Keratinocyte (primary cell): ENCODE measurements around the gene SPECC1. TPM values are rescaled to one million over a fixed set of nuclear protein-coding genes. Genes with fewer than 3 reads are reported as not detected.

Source experiments
- DNase-seq: peaks from one replicate; pipeline ENCODE4 v3.0.0-alpha.2; 2011; ENCODE audit warnings: low read depth, missing footprints, low spot score
- FAIRE-seq: peaks from 2 replicates; lab custom pipeline; 2011; peaks lifted over from hg19 to GRCh38; lab: Jason Lieb, UNC
- H2AFZ ChIP-seq: 2 replicates; pipeline ENCODE4 v1.6.0; 2012; ENCODE audit warnings: low read length, control low read depth, inconsistent platforms; ENCODE audit not compliant: control insufficient read depth
- H3K27ac ChIP-seq: 2 replicates; pipeline ENCODE4 v1.5.1; 2011; ENCODE audit warnings: low read length; ENCODE audit not compliant: control insufficient read depth, insufficient read depth
- H3K27me3 ChIP-seq: 3 replicates; pipeline ENCODE4 v1.6.0; 2011; ENCODE audit warnings: low read length; ENCODE audit not compliant: control insufficient read depth, insufficient read depth; ENCODE audit errors: extremely low read depth
- H3K36me3 ChIP-seq, 2 experiments: 2 replicates in 1 of 2; 3 replicates in 1 of 2; pipeline ENCODE4 v1.5.1; 2011; ENCODE audit warnings: low read length in 2 of 2, mild to moderate bottlenecking in 1 of 2; ENCODE audit not compliant: control insufficient read depth in 2 of 2, insufficient read depth in 2 of 2; ENCODE audit errors: extremely low read depth in 1 of 2
- H3K4me1 ChIP-seq: 3 replicates; pipeline ENCODE4 v1.5.1; 2011; ENCODE audit warnings: low read length; ENCODE audit not compliant: control insufficient read depth, insufficient read depth; ENCODE audit errors: extremely low read depth
- H3K4me2 ChIP-seq: 3 replicates; pipeline ENCODE4 v1.6.0; 2011; ENCODE audit warnings: low read depth, low read length; ENCODE audit not compliant: control insufficient read depth, insufficient read depth; ENCODE audit errors: extremely low read depth
- H3K4me3 ChIP-seq, 3 experiments: fragments of 200-600 bp in 1 of 3; sonication (generic) in 1 of 3; 2 replicates in 2 of 3; 3 replicates in 1 of 3; pipeline ENCODE4 v1.5.1; 2011 to 2016; ENCODE audit warnings: low read length in 3 of 3, mild to moderate bottlenecking in 3 of 3, control low read depth in 2 of 3, inconsistent platforms in 1 of 3, low read depth in 1 of 3, mixed read lengths in 1 of 3, mixed run types in 1 of 3, moderate library complexity in 1 of 3; ENCODE audit not compliant: control insufficient read depth in 2 of 3, insufficient read depth in 2 of 3; ENCODE audit errors: extremely low read depth in 1 of 3
- H3K79me2 ChIP-seq: 2 replicates; pipeline ENCODE4 v1.6.0; 2012; ENCODE audit warnings: low read length; ENCODE audit not compliant: control insufficient read depth, insufficient read depth
- H3K9ac ChIP-seq: 3 replicates; pipeline ENCODE4 v1.6.0; 2011; ENCODE audit warnings: low read length; ENCODE audit not compliant: control insufficient read depth, insufficient read depth; ENCODE audit errors: extremely low read depth
- H3K9me1 ChIP-seq: 3 replicates; pipeline ENCODE4 v1.6.0; 2011; ENCODE audit warnings: low read length; ENCODE audit not compliant: control insufficient read depth, insufficient read depth; ENCODE audit errors: extremely low read depth
- H3K9me3 ChIP-seq: 2 replicates; pipeline ENCODE4 v1.5.1; 2012; ENCODE audit warnings: low read depth, low read length; ENCODE audit not compliant: control insufficient read depth
- H4K20me1 ChIP-seq: 3 replicates; pipeline ENCODE4 v1.6.0; 2011; ENCODE audit warnings: low read length; ENCODE audit not compliant: control insufficient read depth, insufficient read depth; ENCODE audit errors: extremely low read depth
- CTCF ChIP-seq, 3 experiments: IDR thresholded peaks in 1 of 3; conservative IDR thresholded peaks in 1 of 3; optimal IDR thresholded peaks in 1 of 3; 2 replicates in 2 of 3; 3 replicates in 1 of 3; pipeline versions ENCODE3 to v1.5.1; 2011; ENCODE audit warnings: low read length in 3 of 3, mild to moderate bottlenecking in 3 of 3, moderate library complexity in 2 of 3, control low read depth in 1 of 3, inconsistent platforms in 1 of 3; ENCODE audit not compliant: insufficient read depth in 2 of 3; ENCODE audit errors: extremely low read depth in 1 of 3
- EZH2 ChIP-seq: IDR thresholded peaks from one replicate; pipeline ENCODE4 v1.6.1; 2012; ENCODE audit warnings: inconsistent platforms, mild to moderate bottlenecking, low read length, moderate library complexity
- dilution Hi-C: fragments of 300-500 bp; cut with MboI; formaldehyde crosslinking; loops from one replicate; pipeline ENCODE4 v1.7.0; 2020; ENCODE audit warnings: low sequenced_read_pairs; ENCODE audit not compliant: extremely low pct_ligation_motif_present
- polyA plus RNA-seq, 5 experiments: library from polyadenylated mRNA; depleted of rRNA in 3 of 5; stranded (reverse) in 3 of 5; stranded (forward) in 1 of 5; unstranded in 1 of 5; fragments of >200 nt; gene quantifications; 1 replicate in 1 of 5; 2 replicates in 3 of 5; 3 replicates in 1 of 5; pipeline versions ENCODE4 v1.2.1 to v1.2.3, GENCODE V29; 2011 to 2012; ENCODE audit warnings: missing spikeins in 2 of 5, low read depth in 1 of 5, low replicate concordance in 1 of 5

SPECC1 gene
- polyA plus RNA-seq, 1 donor (not counting 4 experiments of a cell fraction or from before 2014, with no cell fraction given): 20.9 TPM

- H3K9me3 ChIP-seq: no peaks in the 10 kb centered on the region
- no peak overlapping the region for H2AFZ ChIP-seq
- H3K4me2 ChIP-seq: no peak overlapping the region
- H3K27me3 ChIP-seq: no peaks in the 10 kb centered on the region
- TF ChIP-seq CTCF (optimal IDR thresholded peaks at IDR 0.05 in 1 of 3, IDR thresholded peaks at IDR 0.05 in 1 of 3, conservative IDR thresholded peaks at IDR 0.05 in 1 of 3; ENCODE audit: extremely low read depth in 1 of 3, insufficient read depth in 2 of 3, low read length in 3 of 3): no peak
- no peak for TF ChIP-seq EZH2
- no peaks in the 10 kb centered on the region for H4K20me1 ChIP-seq
- no peaks in the 10 kb centered on the region for H3K79me2 ChIP-seq
- no peak overlapping the region for H3K9ac ChIP-seq
- H3K4me3 ChIP-seq: no peak overlapping the region
- dilution Hi-C loops: no loop called here
- FAIRE-seq (no peak), DNase-seq (no peak)
- no peaks in the 10 kb centered on the region for H3K9me1 ChIP-seq
- H3K36me3 ChIP-seq: peaks cover 0 to under 1% of the 10 kb centered on the region in 2 experiments
- no peaks in the 10 kb centered on the region for H3K4me1 ChIP-seq
- H3K27ac ChIP-seq: no peak overlapping the region
Measured at GRCh38 chr17:20291853-20292252, 282.7 kb downstream of the SPECC1 start.

GRCh38 chr17:20293501-20293900 is 284.3 kb downstream of the SPECC1 start:
- no peaks in the 10 kb centered on the region for H3K9me3 ChIP-seq
- H3K27me3 ChIP-seq: no peaks in the 10 kb centered on the region
- H3K4me2 ChIP-seq: no peak overlapping the region
- no peaks in the 10 kb centered on the region for H3K79me2 ChIP-seq
- no peaks in the 10 kb centered on the region for H4K20me1 ChIP-seq
- TF ChIP-seq CTCF (optimal IDR thresholded peaks at IDR 0.05 in 1 of 3, IDR thresholded peaks at IDR 0.05 in 1 of 3, conservative IDR thresholded peaks at IDR 0.05 in 1 of 3; ENCODE audit: extremely low read depth in 1 of 3, insufficient read depth in 2 of 3, low read length in 3 of 3) (no peak), EZH2 (no peak)
- FAIRE-seq (no peak), DNase-seq (no peak)
- no peaks in the 10 kb centered on the region for H3K9me1 ChIP-seq
- no peak overlapping the region for H3K4me3 ChIP-seq
- dilution Hi-C loops: no loop called here
- no peak overlapping the region for H3K9ac ChIP-seq
- H3K36me3 ChIP-seq: peaks cover 0 to 2% of the 10 kb centered on the region in 2 experiments
- H2AFZ ChIP-seq: no peak overlapping the region
- no peak overlapping the region for H3K27ac ChIP-seq
- no peaks in the 10 kb centered on the region for H3K4me1 ChIP-seq
